HS-27A (cell line): ENCODE results near the gene ALDH16A1.
"Not testable (repeated sequence)": the region's sequence is repeated elsewhere in the genome, so short reads cannot be mapped to it uniquely, and the experiment has no call there.

Source experiments
- DNase-seq: peaks from one replicate; pipeline ENCODE4 v3.0.0-alpha.2; 2012; ENCODE audit warnings: low read depth, missing footprints

ALDH16A1 gene

DNA sequence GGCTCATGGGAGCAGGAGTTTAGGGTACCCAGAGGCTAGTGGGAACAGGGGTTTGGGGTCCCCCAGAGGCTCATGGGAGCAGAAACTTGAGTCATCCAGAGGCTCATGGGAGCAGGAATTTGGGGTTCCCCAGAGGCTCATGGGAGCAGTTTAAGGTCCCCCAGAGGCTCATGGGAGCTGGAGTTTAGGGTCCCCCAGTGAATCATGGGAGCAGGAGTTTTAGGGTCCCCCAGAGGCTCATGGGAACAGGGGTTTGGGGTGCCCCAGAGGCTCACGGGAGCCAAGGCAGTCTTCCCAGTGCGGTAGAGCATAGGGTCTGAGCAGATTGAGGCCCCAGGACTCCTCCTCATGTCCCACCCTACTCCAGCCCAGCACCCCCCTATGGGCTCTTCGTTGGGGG is 12.3 kb downstream of the ALDH16A1 start:
- no peak for DNase-seq

DNA sequence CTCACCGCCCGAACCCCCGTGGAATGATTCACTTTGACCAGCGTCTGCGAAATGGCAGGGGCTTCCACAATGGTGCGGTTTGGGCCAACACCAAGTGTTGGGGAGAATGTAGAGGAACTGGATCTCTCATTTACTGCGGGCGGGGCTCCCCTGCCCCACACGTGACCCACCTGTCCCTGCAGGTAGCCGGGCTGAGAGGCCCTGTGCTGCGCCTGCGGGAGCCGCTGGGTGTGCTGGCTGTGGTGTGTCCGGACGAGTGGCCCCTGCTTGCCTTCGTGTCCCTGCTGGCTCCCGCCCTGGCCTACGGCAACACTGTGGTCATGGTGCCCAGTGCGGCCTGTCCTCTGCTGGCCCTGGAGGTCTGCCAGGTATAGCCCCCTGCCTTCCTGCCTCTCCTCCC is 15.2 kb downstream of the ALDH16A1 start:
- no peak for DNase-seq

DNA sequence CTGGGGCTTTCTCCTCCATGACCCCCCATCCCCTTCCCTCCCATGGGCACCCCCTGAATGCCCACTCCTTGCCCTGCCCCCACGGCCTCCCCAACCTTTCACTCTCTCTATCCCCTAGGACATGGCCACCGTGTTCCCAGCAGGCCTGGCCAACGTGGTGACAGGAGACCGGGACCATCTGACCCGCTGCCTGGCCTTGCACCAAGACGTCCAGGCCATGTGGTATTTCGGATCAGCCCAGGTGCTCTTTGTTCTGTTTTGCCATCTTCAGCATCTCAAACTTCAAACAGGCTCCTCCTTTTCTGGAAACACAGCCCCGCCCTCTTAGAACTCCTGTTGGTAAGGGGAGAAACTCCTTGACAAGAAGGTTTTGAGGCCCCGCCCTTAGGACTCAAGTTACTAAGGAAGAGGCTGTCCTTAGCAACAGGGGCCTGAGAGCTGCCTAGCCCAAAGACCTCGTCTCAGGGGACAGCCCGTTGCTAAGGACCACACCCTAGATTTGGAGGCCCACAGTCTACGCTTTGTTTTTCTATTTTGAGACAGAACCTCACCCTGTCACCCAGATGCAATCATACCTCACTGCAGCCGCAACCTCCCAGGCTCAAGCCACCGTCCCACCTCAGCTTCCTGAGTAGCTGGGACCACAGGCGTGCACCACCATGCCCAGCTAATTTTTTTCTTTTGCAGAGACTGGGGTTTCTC is 15.9 kb downstream of the ALDH16A1 start:
- no peak for DNase-seq

DNA sequence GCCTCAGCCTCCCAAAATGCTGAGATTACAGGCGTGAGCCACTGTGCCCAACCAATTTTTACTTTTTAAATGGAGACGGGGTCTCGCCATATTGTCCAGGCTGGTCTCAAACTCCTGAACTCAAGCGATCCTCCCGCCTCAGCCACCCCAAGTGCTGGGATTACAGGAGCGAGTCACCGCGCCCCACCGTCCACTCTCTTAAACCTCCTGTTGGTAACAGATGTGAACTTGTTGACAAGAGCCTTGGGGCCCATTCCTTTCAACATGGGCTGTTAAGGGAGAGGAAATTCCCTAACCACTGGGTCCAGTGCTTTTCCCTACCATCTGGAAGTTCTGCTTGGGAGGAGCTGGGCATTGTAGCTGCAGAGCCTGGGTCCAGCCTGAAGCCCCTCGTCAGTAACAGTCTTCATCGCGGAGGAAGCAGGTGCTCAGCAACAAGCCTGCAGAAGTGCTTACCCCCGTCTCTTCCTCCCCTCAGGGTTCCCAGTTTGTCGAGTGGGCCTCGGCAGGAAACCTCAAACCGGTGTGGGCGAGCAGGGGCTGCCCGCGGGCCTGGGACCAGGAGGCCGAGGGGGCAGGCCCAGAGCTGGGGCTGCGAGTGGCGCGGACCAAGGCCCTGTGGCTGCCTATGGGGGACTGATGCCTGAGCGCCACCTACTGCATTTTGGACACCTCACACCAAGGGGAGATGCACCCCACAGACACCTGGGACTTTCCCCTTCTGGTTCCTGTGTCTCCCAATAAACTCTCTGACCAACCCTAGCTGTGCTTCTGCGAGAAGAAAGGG is 17.0 kb downstream of the ALDH16A1 start:
- no peak for DNase-seq

DNA sequence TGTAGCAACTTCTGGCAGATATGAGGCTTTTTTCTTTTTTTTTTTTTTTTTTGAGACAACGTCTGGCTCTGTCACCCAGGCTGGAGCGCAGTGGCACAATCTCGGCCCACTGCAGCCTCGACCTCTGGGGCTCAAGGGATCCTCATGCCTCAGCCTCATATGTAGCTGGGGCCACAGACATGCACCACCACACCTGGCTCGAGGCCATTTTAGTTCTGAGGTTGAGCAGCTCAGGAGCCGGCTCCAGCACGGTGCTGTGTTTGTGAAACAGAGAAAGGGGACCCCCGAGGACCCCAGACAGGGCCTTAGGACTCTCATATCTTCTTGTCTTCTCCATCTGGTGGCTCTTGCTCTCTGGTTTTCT is 17.6 kb downstream of the ALDH16A1 start:
- DNase-seq: no peak

DNA sequence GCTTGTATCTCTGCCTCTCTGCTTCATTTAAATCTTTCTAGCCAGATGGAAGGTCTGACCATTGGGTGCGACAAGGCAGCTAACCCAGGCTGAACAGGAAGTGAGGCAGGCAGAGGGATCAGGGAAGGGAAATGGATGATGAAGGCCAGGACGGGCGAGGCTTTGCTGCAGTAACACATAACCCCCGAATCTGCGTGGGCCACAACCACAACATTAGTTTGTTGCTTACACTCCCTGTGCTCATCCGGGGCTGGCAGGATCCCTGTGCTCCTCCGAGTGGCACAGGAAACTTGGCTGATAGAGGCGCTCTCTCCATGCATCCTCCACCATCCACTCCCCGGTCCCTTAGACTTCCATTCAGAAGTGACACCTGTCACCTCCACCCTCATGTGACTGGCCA is 19.9 kb downstream of the ALDH16A1 start:
- DNase-seq: no peak

DNA sequence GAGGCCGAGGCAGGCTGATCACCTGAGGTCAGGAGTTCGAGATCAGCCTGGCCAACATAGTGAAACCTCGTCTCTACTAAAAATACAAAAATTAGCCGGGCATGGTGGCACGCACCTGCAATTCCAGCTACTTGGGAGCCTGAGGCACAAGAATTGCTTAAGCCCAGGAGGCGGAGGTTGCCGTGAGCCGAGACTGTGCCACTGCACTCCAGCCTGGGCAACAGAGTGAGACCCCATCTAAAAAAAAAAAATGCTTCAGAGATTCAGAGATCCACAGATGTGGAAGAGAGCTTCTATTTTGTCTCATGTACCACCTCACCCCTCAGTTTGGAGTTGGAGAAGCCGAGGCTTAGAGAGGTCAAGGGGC is 20.5 kb downstream of the ALDH16A1 start:
- not testable (repeated sequence) for DNase-seq

DNA sequence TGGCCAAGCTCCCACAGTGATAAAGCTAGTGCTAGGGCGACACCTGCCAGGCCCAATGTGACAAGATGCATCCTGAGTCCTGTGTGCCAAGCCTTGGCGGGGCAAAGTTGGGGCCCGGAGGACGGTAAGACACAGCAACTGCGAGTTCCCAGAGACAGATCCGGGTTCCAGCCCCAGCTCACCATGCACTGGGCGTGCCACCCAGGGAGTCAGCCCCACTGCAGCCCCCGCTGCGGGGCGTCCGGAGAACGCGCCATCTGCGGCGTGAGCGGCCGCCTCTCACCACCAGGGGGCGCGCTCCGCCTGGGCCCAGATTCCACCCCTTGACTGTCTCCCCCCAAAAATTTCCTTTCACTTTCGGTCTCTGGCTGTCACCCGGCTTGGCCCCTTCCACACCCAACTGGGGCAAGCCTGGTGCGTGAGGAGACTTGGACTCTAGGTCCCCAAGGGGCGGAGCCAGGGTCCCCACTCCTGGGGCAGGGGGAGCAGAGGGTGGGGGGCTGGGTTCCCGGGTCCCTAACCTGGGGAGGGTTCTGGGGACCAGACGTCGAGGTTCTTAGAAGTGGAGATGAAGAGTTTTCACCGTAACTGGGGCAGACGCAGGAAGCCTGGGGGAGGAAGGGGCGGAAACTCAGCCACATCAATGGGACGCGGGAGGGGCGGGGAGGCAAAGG is 21.0 kb downstream of the ALDH16A1 start, which contains the start of gene FLT3LG:
TSS of gene FLT3LG (plus strand) at position 348 of the 674 bp plus-strand sequence. CDS start 425 bp downstream, outside the sequence.
- peak; percentile 54 for DNase-seq

DNA sequence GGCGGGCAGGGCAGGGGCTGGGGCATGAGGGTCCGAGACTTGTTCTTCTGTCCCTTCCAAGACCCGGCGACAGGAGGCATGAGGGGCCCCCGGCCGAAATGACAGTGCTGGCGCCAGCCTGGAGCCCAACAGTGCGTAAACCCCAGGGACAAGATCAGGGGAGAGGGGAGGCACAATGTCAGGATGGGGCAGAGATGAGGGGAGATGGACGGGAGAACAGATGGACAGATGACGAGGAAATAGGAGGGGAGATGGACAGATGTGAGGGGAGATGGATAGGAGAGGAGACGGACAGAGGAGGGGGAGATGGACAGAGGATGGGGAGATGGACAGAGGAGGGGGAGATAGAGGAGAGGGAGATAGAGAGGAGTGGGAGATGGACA is 21.5 kb downstream of the ALDH16A1 start:
- no peak for DNase-seq

DNA sequence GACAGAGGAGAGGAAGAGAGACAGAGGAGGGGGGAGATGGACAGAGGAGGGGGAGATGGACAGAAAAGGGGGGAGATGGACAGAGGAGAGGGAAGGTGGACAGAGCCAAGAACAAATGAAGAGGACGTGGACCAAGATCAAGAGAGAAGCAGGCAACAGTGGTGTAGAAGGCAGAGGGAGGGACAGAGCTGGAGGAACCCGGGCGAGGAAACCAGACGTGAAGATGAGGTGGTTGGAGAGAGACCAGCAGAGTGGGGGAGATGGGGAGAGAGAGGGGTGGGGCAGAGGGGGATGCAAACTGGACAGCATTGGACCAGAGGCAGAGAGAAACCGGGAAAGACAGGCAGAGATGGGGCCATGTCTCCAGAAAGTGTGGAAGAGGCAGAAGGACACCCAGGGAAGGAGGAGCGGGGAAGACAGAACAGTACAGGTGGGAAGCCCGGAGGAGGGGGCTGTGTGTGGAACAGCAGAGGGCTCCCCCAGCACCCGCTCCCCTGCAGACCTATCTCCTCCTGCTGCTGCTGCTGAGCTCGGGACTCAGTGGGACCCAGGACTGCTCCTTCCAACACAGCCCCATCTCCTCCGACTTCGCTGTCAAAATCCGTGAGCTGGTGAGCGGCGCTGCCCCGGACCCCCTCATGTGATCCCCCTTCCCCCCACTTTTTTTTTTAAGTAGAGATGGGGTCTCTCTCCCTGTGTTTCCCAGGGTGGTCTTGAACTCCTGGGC is 22.3 kb downstream of the ALDH16A1 start:
- no peak for DNase-seq

DNA sequence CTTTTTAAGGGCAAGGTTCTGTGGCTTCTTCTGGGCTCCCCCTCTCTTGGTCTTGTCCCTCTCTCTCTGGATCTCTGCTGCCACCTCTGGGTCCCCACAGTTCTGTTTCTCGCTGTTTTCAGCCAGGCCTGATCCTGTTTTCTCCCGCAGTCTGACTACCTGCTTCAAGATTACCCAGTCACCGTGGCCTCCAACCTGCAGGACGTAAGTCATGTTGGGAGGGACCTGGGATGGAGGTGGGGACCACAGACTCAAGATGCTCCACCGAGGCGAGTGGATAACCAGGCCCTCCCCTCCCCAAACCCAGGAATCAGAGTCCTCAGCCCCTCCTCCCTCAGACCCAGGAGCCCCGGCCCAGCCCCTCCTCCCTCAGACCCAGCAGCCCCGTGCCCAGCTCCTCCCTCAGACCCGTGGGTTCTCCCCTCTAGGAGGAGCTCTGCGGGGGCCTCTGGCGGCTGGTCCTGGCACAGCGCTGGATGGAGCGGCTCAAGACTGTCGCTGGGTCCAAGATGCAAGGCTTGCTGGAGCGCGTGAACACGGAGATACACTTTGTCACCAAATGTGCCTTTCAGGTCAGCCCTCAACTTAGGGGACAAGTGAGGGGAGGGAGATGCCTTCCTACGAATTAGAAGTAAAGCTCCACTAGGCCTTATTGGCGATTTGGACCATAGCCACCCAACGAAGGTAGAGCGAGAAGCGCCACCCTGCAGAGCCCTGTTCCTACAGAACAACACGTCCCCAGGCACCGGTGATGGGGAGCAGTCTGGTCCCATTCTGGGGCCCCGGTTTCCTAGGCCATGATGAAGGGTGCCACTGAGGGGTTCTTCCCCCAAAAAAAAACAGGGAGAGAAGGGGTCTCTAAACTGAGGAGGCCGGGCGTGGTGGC is 23.2 kb downstream of the ALDH16A1 start:
- no peak for DNase-seq

DNA sequence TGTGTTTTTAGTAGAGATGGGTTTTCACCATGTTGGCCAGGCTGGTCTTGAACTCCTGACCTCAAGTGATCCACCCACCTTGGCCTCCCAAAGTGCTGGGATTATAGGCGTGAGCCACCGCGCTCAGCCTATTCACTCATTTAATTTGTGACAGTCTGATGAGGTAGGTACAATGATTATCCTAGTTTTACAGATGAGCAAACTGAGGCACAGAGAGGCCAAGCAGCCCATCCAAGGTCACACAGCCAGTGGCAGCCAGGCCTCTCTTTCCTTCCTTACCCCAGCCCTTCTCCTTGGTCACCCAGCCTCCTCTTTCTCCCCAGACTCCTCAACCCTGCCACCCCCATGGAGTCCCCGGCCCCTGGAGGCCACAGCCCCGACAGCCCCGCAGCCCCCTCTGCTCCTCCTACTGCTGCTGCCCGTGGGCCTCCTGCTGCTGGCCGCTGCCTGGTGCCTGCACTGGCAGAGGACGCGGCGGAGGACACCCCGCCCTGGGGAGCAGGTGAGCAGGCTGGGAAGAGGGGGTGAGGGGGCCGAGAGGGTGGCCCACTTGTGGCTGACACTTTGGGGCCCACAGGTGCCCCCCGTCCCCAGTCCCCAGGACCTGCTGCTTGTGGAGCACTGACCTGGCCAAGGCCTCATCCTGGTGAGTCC is 27.1 kb downstream of the ALDH16A1 start:
- no peak for DNase-seq

DNA sequence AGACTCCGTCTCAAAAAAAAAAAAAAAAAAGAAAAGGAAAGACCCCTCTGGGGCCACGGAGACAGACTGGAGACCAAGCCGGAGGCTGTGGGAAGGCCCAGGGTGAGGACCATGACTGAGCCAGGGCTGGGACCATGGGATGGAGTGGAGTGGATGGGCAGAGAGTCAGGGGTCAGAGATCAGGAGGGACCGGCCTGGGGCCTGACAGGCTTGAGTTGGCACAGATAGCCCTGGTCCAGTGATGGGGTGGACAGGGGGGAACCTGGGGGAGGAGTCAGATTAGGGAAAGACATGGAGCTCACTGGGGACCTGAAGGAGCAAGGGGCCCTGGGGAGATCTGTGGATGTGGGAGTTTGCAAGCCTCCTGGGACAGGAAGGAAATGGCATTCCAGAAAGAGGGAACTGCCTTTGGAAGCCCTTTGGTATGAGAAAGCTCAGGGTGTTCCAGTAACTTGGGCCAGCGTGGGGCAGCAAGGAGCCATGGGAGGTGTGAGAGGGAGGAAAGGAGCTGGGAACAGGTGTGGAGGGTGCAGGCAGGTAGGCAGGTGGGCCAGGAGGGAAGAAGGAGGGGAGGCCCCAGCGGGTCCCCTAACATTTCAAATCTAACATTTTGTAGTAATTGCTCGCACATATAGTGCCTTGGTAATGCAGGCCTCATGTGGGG is 28.1 kb downstream of the ALDH16A1 start:
- DNase-seq: no peak

DNA sequence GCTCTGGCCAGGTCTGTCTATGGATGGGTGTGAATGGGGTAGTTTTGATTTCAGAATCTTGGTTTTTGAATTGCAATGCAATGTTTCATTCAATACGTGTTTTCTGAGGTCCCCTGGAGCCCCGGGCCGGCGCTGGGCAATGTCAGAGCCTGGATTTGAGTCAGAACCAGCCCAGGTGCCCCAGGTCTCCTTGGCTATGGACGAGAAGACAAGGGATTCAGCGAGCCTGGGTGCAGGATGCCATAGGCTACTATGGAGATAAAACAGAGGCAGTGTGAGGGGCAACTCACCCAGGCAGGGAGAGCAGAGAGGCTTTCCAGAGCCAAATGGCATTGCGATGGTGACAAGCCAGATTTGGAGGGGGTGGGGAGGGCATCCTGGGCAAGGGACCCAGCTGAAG is 33.2 kb downstream of the ALDH16A1 start:
- no peak for DNase-seq

DNA sequence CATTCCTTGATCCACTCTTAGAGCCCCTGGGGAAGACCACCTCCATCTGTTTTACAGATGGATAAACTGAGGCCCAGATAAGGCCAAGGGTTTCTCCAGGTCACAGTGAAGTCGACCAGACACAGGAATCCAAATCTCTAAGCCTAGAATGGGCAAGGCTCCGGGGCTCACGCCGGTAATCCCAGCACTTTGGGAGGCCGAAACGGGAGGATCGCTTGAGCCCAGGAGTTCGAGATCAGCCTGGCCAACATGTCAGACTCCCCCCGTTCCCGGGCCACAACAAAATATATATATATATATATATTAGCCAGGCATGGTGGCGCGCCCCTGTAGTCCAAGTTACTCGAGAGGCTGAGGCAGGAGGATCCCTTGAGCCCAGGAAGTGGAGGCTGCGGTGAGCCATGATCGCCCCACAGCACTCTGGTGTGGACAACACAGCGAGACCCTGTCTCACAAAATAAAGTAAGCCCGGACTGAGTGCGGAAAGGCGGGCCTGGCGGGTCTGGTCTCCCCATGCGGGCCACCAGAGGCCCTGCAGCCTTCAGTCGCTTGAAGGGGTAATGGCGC is 33.8 kb downstream of the ALDH16A1 start:
- no peak for DNase-seq

DNA sequence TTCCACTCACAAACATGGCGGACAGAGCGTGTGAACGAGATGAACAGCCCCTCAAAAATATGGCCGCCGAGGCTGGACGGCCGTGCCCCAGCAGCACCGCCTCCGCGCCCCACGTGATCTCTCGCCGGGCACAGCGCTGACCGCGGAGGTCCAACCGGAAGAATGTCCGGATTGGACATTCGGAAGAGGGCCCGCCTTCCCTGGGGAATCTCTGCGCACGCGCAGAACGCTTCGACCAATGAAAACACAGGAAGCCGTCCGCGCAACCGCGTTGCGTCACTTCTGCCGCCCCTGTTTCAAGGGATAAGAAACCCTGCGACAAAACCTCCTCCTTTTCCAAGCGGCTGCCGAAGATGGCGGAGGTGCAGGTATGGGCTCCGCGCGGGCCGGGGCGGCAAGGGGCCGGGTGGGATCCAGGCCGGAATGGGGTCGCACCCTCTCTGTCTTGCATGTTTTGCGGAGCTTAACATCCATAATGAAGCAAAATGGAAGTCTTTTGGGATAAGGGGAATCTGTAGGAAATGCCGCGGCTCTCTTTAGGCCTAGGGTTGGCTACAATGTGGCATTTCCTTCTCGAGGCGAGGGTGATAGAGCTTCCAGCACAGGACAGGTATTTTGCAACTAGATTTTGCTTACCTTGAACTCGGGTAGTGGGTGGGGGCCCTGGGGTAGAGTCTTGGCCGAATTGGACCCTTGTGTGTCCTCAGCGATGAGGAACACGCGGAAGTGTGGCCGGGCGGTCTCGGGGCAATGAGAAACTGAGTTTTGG is 34.4 kb downstream of the ALDH16A1 start, which contains the start of gene RPL13A:
TSS of gene RPL13A (plus strand) at position 332 of the 769 bp plus-strand sequence. CDS start at position 354, 22 bp downstream.
- DNase-seq: peak; percentile 100

DNA sequence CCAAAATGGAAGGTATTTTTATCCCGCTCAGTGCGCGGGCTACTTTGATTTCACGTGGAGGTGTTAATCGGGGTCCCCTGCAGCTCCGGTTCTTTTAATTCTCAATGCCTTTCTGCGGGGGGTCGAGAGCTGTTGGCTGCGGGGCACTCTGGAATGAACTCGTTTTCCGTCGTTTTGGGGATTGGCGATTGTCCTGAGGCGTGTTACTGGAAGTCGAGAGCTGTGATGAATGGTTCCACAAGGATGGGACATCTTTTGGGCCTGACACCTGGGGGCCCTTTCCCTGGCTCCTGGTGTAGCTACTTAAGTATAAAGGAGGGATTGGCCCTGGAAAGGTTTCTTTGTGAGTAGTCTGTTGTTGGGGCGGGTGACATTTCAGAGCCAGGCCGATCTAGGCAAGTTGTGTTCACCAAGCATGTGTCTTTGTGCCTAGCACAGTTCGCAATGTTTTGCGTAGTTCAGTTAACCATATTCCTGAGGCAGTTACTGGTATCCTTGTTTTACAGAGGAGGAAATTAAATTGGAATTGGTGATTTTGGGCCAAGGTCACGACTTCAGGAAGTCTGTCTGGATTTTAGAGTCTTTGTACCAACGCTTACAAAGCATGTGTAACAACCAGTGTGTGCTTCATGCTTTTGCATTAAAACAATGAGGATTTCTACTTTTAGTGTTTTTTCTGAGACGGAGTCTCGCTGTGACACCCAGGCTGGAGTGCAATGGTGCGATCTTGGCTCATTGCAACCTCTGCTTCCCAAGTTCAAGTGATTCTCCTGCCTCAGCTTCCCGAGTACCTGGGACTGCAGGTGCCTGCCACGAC is 35.2 kb downstream of the ALDH16A1 start:
- no peak for DNase-seq

DNA sequence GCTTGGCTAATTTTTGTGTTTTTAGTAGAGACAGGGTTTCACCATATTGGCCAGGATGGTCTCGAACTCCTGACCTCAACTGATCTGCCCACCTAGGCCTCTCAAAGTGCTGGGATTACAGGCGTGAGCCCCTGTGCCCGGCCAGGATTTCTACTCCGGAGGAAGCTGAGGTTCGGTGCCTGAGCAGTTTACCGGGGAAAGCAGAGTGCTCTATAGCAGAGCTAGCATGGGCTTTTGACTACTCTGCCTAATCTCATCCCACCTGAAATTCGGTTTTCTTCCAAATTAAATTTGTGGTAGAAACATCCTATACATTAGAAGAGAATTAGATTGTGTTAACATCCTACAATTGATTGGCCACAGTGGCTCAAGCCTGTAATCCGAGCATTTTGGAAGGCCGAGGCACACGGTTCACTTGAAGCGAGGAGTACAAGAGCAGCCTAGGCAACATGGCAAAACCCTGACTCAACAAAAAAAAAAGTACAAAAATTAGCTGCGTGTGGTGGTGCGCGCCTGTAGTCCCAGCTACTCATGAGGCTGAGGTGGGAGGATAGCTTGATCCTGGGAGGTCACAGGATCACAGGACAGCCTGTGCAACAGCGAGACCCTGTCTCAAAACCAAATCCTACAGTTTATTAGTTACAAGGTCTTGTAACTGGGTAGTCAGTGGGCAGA is 36.0 kb downstream of the ALDH16A1 start:
- DNase-seq: no peak
